SH-SY5Y (cell line): ENCODE results near the gene AKAIN1.

Experiments used
- GATA2 ChIP-seq: IDR thresholded peaks from 2 replicates; pipeline ENCODE4 v1.6.1; 2011; ENCODE audit warnings: mild to moderate bottlenecking, low read depth, low read length
- GATA3 ChIP-seq: IDR thresholded peaks from 2 replicates; pipeline ENCODE4 v1.6.1; 2011; ENCODE audit warnings: low read depth, mild to moderate bottlenecking, low read length, moderate library complexity

Gene AKAIN1

DNA sequence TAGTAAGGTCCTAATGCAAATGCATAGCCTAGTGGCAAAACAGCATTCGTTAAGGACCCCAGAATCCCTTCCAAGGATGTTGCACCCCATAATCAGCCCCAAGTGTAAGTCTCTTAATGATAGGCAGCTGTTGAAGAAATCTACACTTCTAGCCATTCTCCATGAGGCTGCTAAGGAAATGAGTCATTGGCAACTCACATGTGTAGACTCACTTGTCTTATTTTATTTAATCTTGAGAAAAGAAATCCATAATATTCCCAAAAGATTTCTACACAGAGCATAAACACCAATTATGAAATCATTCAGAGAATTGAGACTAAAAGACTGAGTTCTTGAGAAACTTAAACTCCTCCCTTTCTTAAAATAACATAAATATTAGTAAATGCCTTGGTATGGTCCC lies 52.4 kb downstream of the AKAIN1 start:
- TF ChIP-seq GATA2 (no peak), GATA3 (no peak)

DNA sequence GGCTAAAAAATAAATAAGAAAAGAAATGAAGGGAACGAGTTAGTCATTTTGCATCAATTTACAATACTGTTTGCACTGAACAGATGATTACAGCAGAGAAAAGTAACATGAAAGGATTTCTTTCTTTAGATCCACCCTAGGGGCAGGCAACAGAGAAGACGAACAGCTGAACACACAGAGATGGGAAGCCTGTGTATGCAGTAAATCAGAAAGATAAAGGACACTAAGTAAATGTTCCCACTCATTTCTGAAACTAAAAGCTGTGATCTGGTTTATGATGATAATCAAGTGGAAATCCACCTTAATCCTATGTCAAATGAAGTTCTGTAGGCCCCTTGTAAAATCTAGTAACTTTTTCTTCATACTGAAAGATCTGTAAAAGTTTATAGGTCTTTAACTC lies 54.2 kb downstream of the AKAIN1 start:
- TF ChIP-seq GATA2 = no peak
- no peak for TF ChIP-seq GATA3

DNA sequence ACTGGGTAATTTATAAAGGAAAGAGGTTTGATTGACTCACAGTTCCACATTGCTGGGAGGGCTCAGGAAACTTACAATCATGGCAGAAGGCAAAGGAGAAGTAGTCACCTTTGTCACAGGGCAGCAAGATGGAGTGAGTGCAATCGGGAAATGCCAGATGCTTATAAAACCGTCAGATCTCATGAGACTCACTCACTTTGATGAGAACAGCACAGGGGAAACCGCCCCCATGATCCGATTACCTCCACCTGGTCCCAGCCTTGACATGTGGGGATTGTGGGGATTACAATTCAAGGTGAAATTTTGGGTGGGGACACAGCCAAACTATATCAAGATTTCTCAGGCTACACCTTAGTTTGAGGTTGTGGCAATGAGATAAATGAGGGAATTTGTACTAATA lies 54.9 kb downstream of the AKAIN1 start:
- no peak for TF ChIP-seq GATA2
- TF ChIP-seq GATA3 = no peak

DNA sequence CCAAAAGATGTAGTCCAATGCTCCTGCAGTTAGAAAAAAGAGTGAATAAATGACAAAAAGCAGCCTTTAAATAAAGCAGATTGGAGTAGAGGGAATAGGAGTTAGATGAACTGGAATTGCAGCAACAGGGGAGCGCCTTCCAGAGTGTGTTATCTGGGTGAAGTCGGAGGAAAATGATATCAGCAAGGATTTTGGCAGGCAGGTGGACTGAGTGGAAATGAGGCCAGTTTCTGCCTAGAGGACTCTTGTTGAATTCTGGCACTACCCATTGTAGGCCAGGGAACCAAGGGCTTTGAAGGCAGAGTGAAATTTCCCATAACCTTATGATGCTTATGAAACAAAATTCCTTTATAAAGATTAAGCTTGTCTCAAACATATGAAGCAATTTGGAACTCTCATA lies 59.8 kb downstream of the AKAIN1 start:
- TF ChIP-seq GATA3 = no peak
- TF ChIP-seq GATA2 = no peak

DNA sequence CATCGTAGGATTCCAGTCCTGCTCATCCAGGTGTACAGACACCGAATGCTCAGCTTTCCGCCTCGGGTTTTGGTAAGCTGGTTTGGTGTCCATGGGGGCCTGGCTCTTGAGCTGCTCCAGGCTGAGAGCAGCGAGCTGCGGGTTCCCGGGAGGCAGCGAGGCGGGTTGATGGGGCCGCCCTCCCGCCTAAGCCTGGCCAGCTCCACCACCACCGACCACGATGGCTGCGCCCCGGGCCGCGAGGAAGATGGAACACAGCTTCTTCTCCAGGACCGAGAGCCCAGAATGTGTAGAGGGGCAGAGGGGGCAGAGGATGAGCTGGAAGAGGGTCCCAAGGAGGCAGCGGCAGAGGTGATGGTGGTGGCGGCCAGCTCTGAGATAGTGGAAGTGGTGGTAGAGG lies 64.1 kb downstream of the AKAIN1 start:
- TF ChIP-seq GATA3 (no peak), GATA2 (no peak)

DNA sequence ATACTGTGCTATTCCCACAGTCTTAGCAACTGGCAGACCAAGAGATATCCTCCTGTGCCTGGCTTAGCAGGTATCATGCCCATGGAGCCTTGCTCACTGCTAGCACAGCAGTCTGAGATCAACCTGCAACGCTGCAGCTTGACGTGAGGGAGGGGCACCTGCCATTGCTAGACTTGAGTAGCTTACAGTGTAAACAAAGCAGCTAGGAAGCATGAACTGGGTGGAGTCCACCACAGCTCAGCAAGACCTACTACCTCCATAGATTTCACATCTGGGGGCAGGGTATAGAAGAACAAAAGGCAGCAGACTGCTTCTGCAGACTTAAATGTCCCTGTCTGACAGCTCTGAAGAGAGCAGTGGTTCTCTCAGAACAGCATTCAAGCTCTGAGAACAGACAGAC lies 74.8 kb downstream of the AKAIN1 start:
- TF ChIP-seq GATA3 (no peak), GATA2 (no peak)

DNA sequence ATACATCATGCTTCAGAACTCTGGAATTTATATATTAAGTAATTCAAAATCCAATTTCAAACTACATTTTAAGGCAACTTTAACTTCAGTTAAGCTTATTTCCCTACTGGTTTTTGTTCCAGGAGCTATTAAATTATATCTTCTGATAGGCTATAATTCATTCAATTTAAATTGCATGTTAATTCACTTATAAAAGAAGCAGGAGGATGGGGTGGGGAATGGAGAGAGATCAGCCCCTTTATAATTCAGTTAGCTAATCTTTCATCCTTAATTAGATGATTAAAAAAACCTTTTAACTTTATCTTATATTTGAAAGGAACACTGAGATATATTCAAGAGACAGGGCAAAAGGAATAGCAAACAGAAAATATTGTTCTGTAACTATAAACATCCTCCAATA lies 86.8 kb downstream of the AKAIN1 start:
- no peak for TF ChIP-seq GATA3
- TF ChIP-seq GATA2 = no peak

DNA sequence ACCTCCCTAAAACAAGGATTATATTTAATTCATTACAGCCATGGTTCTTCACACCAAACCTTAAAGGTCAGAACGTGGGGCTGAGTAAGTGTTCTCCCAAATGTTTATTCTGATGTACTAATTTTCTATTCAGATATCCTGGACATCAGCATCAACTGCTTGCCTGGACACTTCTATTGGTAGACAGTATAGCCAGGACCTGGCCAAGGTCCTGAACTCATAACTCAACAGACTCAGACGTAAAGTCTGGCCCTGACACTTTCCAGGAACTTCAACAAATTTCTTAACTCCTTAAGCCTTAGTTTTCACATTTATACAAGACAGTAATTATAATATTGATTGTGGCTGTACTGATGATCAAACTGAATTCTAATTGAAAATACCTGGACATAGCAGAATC lies 89.1 kb downstream of the AKAIN1 start:
- no peak for TF ChIP-seq GATA2
- TF ChIP-seq GATA3 = no peak

DNA sequence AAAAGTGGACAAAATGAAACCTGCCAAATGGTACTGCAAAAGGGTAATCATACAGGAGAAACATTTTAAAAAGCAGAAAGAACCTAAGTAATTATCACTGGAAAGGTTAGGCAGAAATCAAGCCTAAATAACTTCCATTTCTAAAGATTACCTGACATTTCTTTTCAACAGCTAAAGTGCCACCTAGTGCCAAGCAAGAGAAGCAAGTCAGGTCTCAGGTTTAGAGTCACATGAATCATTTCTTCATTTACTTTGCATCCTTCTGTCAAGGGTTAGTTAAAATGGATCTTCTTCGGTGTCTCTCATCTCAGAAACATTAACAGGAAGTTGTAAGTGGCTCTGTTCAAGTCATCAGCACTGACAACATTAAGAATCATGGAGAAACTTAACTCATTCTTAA lies 90.3 kb downstream of the AKAIN1 start:
- no peak for TF ChIP-seq GATA3
- no peak for TF ChIP-seq GATA2

DNA sequence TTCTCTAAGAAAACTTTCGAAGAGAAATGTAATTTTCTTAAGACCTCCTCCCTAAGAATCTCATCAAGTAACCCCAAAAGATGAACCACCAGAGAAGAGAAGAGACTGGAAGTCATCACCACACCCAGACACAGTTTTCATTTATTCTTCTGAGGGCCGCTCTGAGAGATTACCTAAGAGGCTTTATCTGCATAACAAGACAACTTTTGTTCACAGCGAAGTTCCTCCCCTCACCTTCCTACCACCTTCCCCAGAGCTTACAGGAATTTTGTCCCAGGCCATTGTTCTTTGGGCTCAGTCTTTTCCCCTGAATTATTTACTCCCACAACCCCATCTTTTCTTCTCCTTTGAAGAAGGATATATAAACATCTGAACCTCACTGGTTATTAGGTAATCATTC lies 92.8 kb downstream of the AKAIN1 start:
- no peak for TF ChIP-seq GATA3

DNA sequence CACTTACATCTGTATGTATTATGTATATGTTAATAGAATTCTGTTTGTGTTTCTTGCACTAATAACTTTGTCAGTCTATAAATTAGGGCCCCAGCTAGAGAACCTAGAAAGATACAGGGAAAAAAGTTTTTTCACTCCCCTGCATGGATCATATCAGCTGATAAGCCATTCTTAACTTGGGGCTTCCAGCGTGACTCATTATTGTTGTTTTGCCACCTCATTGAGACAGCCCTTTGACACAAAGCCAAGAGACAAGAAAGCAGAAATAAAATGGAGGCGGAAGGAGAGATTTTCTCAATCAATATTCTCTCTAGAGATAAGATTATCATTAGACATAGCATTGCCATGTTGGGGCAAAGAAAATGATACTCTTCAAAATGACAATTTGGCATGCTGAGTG lies 93.4 kb downstream of the AKAIN1 start:
- TF ChIP-seq GATA2 (no peak), GATA3 (no peak)

DNA sequence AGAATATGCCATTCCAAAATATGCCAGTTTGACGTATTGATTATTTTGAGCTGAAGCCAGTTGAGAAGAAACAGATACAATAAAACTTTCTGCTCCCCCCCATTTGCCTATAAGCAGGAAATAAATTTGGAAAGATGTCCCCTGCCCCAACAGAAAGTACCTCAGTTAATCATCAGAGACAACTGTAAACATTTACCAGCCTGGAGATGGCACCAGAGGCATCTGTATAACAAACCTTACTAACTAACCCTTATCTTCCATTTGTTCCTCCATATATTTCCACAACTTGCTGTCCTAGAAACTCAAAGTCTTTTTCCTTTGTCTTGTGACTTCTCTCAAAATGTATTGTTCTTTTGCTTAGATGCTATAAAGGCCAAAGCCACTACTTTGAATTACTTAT lies 93.8 kb downstream of the AKAIN1 start:
- TF ChIP-seq GATA3 (no peak), GATA2 (no peak)

DNA sequence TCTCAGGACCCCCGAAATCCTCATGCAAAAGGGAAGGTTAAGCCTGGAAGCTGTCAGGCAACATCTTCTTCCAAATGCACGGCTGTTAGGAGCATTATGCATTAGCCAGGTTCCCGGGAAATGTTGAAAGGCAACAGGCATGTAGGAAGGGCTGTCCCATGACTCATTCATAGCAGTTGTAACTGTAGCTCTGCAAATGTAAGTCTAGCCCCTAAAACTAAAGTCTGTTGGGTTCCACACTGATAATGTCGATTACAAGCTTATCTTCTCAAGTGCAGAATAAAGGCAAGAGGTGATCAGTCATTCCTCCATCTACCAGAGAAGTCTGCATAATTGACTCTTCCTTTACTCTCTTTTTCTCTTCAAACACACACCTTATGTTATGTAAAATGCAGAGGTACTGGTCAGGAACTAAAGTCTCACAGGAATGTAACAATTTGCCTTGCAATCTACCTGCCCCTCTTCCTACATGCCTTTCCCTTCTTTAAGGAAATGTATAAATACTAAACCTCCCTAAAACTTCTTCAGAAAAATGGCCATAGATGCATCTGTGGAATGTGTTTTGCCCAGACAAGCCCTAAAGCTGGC lies 99.8 kb downstream of the AKAIN1 start:
- TF ChIP-seq GATA2 = no peak
- no peak for TF ChIP-seq GATA3

DNA sequence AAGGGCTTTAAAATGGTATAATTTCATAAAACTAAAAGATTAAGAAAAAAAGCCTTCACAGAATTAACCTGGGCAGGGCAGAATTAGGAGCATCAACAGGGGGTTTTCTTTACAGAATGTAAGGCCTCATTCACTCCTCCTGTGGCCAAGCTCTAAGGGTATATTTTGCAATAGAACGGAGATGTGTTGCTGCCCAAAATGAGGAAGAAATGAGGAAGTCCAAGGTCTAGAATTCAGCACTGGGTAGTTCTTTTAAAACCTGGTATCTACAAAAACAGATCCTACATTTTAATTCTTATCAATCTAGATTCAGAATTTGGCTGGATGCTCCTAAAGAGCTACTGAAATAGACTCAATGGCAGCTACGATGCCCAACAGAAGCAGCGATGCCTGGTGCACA lies 101.8 kb downstream of the AKAIN1 start:
- no peak for TF ChIP-seq GATA2
- no peak for TF ChIP-seq GATA3

DNA sequence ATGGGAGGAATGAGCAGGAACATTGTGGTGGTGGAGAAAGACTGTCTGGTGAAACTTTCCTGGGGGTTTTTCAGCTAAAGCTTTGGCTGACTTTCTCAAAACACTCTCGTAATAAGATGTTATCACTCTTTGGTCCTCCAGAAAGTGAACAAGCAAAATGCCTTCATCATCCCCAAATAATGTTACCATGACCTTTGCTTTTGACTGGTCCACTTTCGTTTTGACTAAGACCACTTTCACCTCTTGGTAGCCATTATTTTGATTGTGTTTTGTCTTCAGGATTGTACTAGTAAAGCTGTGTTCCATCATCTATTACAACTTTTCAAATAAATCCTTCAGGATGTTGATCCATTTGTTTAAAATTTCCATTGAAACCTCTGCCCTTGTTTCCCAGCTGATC lies 103.2 kb downstream of the AKAIN1 start:
- TF ChIP-seq GATA3 (no peak), GATA2 (no peak)
